NCI-H128 (cell line): Measurements from ENCODE around the gene DSG1.
"Not testable (repeated sequence)": the region's sequence is repeated elsewhere in the genome, so short reads cannot be mapped to it uniquely, and the experiment has no call there.

ENCODE experiments used
- DNase-seq: peaks from one replicate; lab custom pipeline; 2025; ENCODE audit not compliant: unreplicated experiment; lab: John Stamatoyannopoulos, UW

DSG1 gene

GRCh38 chr18:31317860-31318259, at the start of gene DSG1:
Gene DSG1 (plus strand): TSS chr18:31318160. CDS start chr18:31318301, 141 bp downstream.
- DNase-seq, result no peak

GRCh38 chr18:31268985-31269406, 49.0 kb upstream of the DSG1 start:
- DNase-seq, result no peak

- DNase-seq, result no peak
Observed at GRCh38 chr18:31269566-31269965, 48.4 kb upstream of the DSG1 start.

- no peak for DNase-seq
Observed at GRCh38 chr18:31270578-31270977, 47.4 kb upstream of the DSG1 start.

GRCh38 chr18:31273812-31274527, 44.0 kb upstream of the DSG1 start:
- DNase-seq, result no peak

GRCh38 chr18:31274931-31275330, 43.0 kb upstream of the DSG1 start:
- no peak for DNase-seq

- DNase-seq, result no peak
Observed at GRCh38 chr18:31275722-31276463, 42.1 kb upstream of the DSG1 start.

- no peak for DNase-seq
Observed at GRCh38 chr18:31278609-31279071, 39.3 kb upstream of the DSG1 start.

GRCh38 chr18:31280502-31280901, 37.5 kb upstream of the DSG1 start:
- no peak for DNase-seq

GRCh38 chr18:31281437-31281836, 36.5 kb upstream of the DSG1 start:
- DNase-seq, result no peak

GRCh38 chr18:31289446-31289845, 28.5 kb upstream of the DSG1 start:
- not testable (repeated sequence) for DNase-seq

GRCh38 chr18:31291688-31292087, 26.3 kb upstream of the DSG1 start:
- no peak for DNase-seq

- no peak for DNase-seq
Observed at GRCh38 chr18:31294199-31294747, 23.7 kb upstream of the DSG1 start.

- no peak for DNase-seq
Observed at GRCh38 chr18:31297248-31297647, 20.7 kb upstream of the DSG1 start.

- no peak for DNase-seq
Observed at GRCh38 chr18:31301201-31301655, 16.7 kb upstream of the DSG1 start.

GRCh38 chr18:31302991-31303390, 15.0 kb upstream of the DSG1 start:
- no peak for DNase-seq

GRCh38 chr18:31303771-31304170, 14.2 kb upstream of the DSG1 start:
- DNase-seq, result no peak

- DNase-seq, result no peak
Observed at GRCh38 chr18:31309115-31309514, 8.8 kb upstream of the DSG1 start.

- DNase-seq, result no peak
Observed at GRCh38 chr18:31316974-31317373, 986 bp upstream of the DSG1 start.

GRCh38 chr18:31321719-31322118, 3.8 kb downstream of the DSG1 start:
- DNase-seq, result no peak

GRCh38 chr18:31325051-31325450, 7.1 kb downstream of the DSG1 start:
- no peak for DNase-seq
